Ovary (tissue), 9 donors: ENCODE results near the gene MTA1. TPM values are rescaled to one million over a fixed set of nuclear protein-coding genes. Genes with fewer than 3 reads are reported as not detected.
A peak's percentile ranks its signal among the peaks of the same experiment; 100 is the strongest.

Experiments
- DNase-seq, 5 donors: peaks; one replicate each; pipeline ENCODE4 v3.0.0-alpha.2; 2019 to 2020
- H3K27ac ChIP-seq, 2 donors: fragments of 200-600 bp; one replicate each; pipeline versions ENCODE4 v1.5.1 to v1.8.0; 2019 to 2022
- H3K27me3 ChIP-seq: fragments of 200-600 bp; one replicate; pipeline ENCODE4 v1.8.0; 2022
- H3K36me3 ChIP-seq: fragments of 200-600 bp; sonication (generic); one replicate; pipeline ENCODE4 v1.5.1; 2019
- H3K4me1 ChIP-seq: one replicate; pipeline ENCODE4 v1.8.1; 2013; ENCODE audit warnings: mild to moderate bottlenecking, moderate library complexity; ENCODE audit not compliant: insufficient read depth
- H3K4me3 ChIP-seq: fragments of 200-600 bp; sonication (generic); one replicate; pipeline ENCODE4 v1.5.1; 2017
- H3K9me3 ChIP-seq, 2 donors: fragments of 200-600 bp in 1 of 2; sonication (generic) in 1 of 2; one replicate each; pipeline versions ENCODE4 v1.5.1 to v1.8.1; 2013 to 2019; ENCODE audit warnings: mild to moderate bottlenecking in 1 of 2, moderate library complexity in 1 of 2
- EP300 ChIP-seq: sonication (generic); formaldehyde crosslinking; IDR thresholded peaks from one replicate; pipeline ENCODE4 v1.6.1; 2017; ENCODE audit warnings: antibody characterized with exemption
- POLR2A ChIP-seq: fragments of 450-650 bp; IDR thresholded peaks from one replicate; pipeline ENCODE4 v1.6.1; 2017; ENCODE audit warnings: antibody characterized with exemption, mild to moderate bottlenecking, moderate library complexity
- WGBS, 3 donors: extraction: QIAGEN DNeasy Blood & Tissue Kit in 1 of 3; methylation state at CpG; one replicate each; pipeline versions ENCODE4 v1.1.5 to v1.1.7; 2013 to 2017; 5-methylcytosine and 5-hydroxymethylcytosine counted together
- intact Hi-C, 4 donors: fragments of 100-400 bp; cut with DNase I; formaldehyde crosslinking; loops; one replicate each; pipeline versions ENCODE4 v1.11.0 to v1.15.1; 2022 to 2023
- polyA plus RNA-seq, 2 donors: library from polyadenylated mRNA; stranded (reverse); fragments of 200-250 nt in 1 of 2; fragments of 350-450 nt in 1 of 2; fragmentation: Illumina TruSeq in 1 of 2; extraction: RNeasy Lipid Tissue Mini Kit (QIAGEN cat#74804) in 1 of 2; gene quantifications; one replicate each; pipeline ENCODE4 v1.2.3, GENCODE V29; 2013 to 2014
- total RNA-seq, 7 donors: library from RNA; depleted of rRNA in 2 of 7; stranded (reverse); fragments of >200 nt in 2 of 7; fragmentation: NEBNext Ultra II Directional in 3 of 7; extraction: Animal tissue kit (Norgen Biotek cat#: 25700) in 3 of 7; gene quantifications; one replicate each; pipeline versions ENCODE4 v1.1.0 to v1.2.4, GENCODE V29; 2016 to 2023
- TF ChIP-seq, protein P1 (sequence below), 3 donors: fragments of 450-650 bp in 2 of 3; fragments of 200-600 bp in 1 of 3; IDR thresholded peaks; one replicate each; pipeline versions ENCODE4 v1.5.1 to v1.8.0; 2016 to 2022; ENCODE audit warnings: antibody characterized with exemption in 3 of 3, mild to moderate bottlenecking in 1 of 3
- donor health status: DM: no; HTN: no; CAD: no; lungs with moderate emphysema.
- donor health status: DM: no; HTN: no; CAD: no.
- donor health status: Bipolar disorder and iron deficiency.
- donor health status: DM: yes; HTN: yes; CAD: no.
- donor health status: DM: no; HTN: no; CAD: no.
- donor health status: DM: yes; HTN: yes; CAD: no.

Gene MTA1
- total and polyA plus RNA-seq, 9 donors: 23.0 to 128 (median 104) TPM

GRCh38 chr14:105386581-105387529 is 32.8 kb upstream of the MTA1 start:
- Histone ChIP-seq H3K36me3 (no peaks in the 10 kb centered on the region), H3K4me1 (no peaks in the 10 kb centered on the region), H3K27me3 (no peaks in the 10 kb centered on the region), H3K9me3 (no peaks in the 10 kb centered on the region), H3K27ac (no peak overlapping the region), H3K4me3 (no peak overlapping the region)
- WGBS, 3 donors: 84 to 92% (median 90%) methylated on average over 21 to 33 of the region's 33 CpGs
- DNase-seq: peak in 2 of 5 donors; percentile 20 to 24
- TF ChIP-seq POLR2A (no peak), EP300 (no peak)
- TF ChIP-seq, protein P1, sequence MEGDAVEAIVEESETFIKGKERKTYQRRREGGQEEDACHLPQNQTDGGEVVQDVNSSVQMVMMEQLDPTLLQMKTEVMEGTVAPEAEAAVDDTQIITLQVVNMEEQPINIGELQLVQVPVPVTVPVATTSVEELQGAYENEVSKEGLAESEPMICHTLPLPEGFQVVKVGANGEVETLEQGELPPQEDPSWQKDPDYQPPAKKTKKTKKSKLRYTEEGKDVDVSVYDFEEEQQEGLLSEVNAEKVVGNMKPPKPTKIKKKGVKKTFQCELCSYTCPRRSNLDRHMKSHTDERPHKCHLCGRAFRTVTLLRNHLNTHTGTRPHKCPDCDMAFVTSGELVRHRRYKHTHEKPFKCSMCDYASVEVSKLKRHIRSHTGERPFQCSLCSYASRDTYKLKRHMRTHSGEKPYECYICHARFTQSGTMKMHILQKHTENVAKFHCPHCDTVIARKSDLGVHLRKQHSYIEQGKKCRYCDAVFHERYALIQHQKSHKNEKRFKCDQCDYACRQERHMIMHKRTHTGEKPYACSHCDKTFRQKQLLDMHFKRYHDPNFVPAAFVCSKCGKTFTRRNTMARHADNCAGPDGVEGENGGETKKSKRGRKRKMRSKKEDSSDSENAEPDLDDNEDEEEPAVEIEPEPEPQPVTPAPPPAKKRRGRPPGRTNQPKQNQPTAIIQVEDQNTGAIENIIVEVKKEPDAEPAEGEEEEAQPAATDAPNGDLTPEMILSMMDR (IDR thresholded peaks at IDR 0.05): no peak
- intact Hi-C loops: no loop called here

DNA sequence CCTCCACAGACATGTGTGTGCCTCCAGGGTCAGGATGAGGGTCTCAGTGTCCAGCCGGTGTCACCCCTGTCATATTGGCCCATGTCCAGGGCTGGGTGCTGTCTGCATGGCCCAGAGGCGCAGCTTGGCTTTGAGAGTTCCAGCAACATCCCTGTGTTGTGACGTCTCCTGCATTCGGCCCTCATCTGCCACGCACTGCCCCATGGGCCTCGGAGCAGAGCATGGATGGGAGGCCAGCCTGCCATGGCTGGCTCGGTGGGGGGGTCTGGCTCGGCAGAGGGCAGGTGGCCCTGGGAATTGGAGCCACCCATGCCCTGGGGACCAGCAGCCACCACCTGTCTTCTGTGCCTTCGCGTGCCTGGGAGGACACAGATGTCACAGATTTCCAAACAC is 32.1 kb upstream of the MTA1 start:
- intact Hi-C loops: no loop called here
- no peak overlapping the region for H3K4me3 ChIP-seq
- TF ChIP-seq POLR2A: no peak
- WGBS, 3 donors: 88 to 93% (median 90%) methylated on average over 10 of the region's 10 CpGs
- peak in 1 of 5 donors; percentile 17 for DNase-seq
- no peaks in the 10 kb centered on the region for H3K9me3 ChIP-seq
- H3K36me3 ChIP-seq: no peaks in the 10 kb centered on the region
- H3K27ac ChIP-seq: no peak overlapping the region
- H3K4me1 ChIP-seq: no peaks in the 10 kb centered on the region
- no peaks in the 10 kb centered on the region for H3K27me3 ChIP-seq

DNA sequence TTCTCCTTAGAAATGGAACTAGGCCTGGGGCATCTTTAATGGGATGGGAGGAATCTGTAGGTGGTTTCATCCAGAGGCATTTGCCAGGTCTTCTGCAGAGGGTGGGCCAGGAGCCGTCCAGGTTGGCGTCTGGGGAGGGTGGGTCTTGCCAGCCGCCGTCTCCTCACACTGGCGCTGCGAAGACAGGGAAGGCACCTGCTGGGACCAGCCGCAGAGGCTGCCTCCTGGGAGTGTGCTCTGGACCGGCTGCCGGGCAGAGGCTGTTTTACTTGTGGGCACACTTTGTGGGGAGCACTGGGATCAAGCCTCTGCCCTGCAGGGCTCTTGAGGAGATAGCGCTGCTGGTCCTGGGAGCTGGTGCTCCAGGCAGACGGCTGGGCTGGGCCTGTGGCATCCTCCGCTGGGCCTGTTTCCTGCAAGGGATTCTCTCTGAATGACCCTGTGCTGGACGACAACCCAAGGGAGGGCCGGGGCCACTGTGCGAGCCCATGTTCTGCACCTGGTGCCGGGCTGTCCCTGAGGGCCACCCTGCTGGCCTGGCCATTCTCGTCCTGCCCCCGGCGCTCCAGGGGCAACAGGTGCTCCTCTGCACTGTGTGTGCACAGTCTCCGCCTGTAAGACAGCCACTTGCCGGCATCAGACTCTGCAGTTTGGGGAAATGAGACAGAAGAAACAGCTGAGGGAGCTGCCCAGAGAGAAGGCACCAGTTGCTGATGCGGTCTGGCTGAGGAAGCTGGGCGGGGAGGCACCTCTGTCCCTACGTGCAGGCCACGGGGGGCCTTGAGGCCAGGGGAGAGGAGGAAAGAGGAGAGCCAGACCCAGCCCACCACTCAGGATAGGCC is 31.3 kb upstream of the MTA1 start:
- intact Hi-C loops: no loop called here
- H3K36me3 ChIP-seq: no peaks in the 10 kb centered on the region
- no peaks in the 10 kb centered on the region for H3K4me1 ChIP-seq
- no peak overlapping the region for H3K27ac ChIP-seq
- peak in 1 of 5 donors; percentile 18 for DNase-seq
- WGBS, 3 donors: 87 to 92% (median 91%) methylated on average over 23 to 25 of the region's 25 CpGs
- no peaks in the 10 kb centered on the region for H3K9me3 ChIP-seq
- H3K27me3 ChIP-seq: no peaks in the 10 kb centered on the region
- no peak for TF ChIP-seq EP300
- TF ChIP-seq, protein P1 (IDR thresholded peaks at IDR 0.05): no peak
- TF ChIP-seq POLR2A: no peak
- no peak overlapping the region for H3K4me3 ChIP-seq

GRCh38 chr14:105388976-105389375 is 30.7 kb upstream of the MTA1 start:
- WGBS, 3 donors: 85 to 90% (median 85%) methylated on average over 16 of the region's 16 CpGs
- H3K36me3 ChIP-seq: no peaks in the 10 kb centered on the region
- H3K4me3 ChIP-seq: no peak overlapping the region

More at GRCh38 chr14:105388976-105389375, 30.7 kb upstream of the MTA1 start:
- TF ChIP-seq POLR2A (no peak), EP300 (no peak)
- TF ChIP-seq, protein P1 (IDR thresholded peaks at IDR 0.05): no peak
- no peak overlapping the region for H3K27ac ChIP-seq
- intact Hi-C loops: no loop called here
- DNase-seq: peak in 1 of 5 donors; percentile 17
- H3K4me1 ChIP-seq: no peaks in the 10 kb centered on the region
- H3K9me3 ChIP-seq: no peaks in the 10 kb centered on the region
- H3K27me3 ChIP-seq: no peaks in the 10 kb centered on the region
